Bronchial epithelial cell (primary cell): Measurements from ENCODE around the gene KLC1. TPM values are rescaled to one million over a fixed set of nuclear protein-coding genes. Genes with fewer than 3 reads are reported as not detected.
A peak's percentile ranks its signal among the peaks of the same experiment; 100 is the strongest.

Experiments
- DNase-seq: peaks from one replicate; pipeline ENCODE4 v3.0.0-alpha.2; 2010; ENCODE audit warnings: low read depth
- FAIRE-seq: peaks from 2 replicates; lab custom pipeline; 2011; peaks lifted over from hg19 to GRCh38; lab: Jason Lieb, UNC
- H3K27me3 ChIP-seq: 2 replicates; pipeline ENCODE4 v1.5.1; 2011; ENCODE audit warnings: low read length; ENCODE audit not compliant: control insufficient read depth, insufficient read depth
- H3K36me3 ChIP-seq: 2 replicates; pipeline ENCODE4 v1.5.1; 2011; ENCODE audit warnings: low read length; ENCODE audit not compliant: control insufficient read depth, insufficient read depth
- H3K4me3 ChIP-seq: 2 replicates; pipeline ENCODE4 v1.5.1; 2011; ENCODE audit warnings: mild to moderate bottlenecking, low read depth, low read length, control low read depth
- CTCF ChIP-seq: IDR thresholded peaks from 2 replicates; pipeline ENCODE4 v1.5.1; 2011; ENCODE audit warnings: mild to moderate bottlenecking, moderate library complexity, low read length, control low read depth, inconsistent platforms; ENCODE audit not compliant: insufficient read depth, severe bottlenecking
- total RNA-seq: library from RNA; depleted of rRNA; stranded (reverse); fragments of >200 nt; gene quantifications from 2 replicates; pipeline ENCODE4 v1.2.1, GENCODE V29; 2014

The KLC1 gene
- total RNA-seq, 1 donor from 2014 or later: 249 TPM

GRCh38 chr14:103721334-103722120 is 92.5 kb downstream of the KLC1 start:
- DNase-seq: peak; percentile 80
- no peaks in the 10 kb centered on the region for H3K27me3 ChIP-seq
- FAIRE-seq: no peak
- TF ChIP-seq CTCF: no peak
- peaks cover 15% of the 10 kb centered on the region for H3K36me3 ChIP-seq
- H3K4me3 ChIP-seq: no peak overlapping the region

GRCh38 chr14:103723748-103724081 is 94.7 kb downstream of the KLC1 start:
- H3K27me3 ChIP-seq: no peaks in the 10 kb centered on the region
- H3K36me3 ChIP-seq: peaks cover 21% of the 10 kb centered on the region
- no peak for FAIRE-seq
- no peak for TF ChIP-seq CTCF
- no peak overlapping the region for H3K4me3 ChIP-seq
- no peak for DNase-seq

- Histone ChIP-seq H3K27me3 (no peaks in the 10 kb centered on the region), H3K4me3 (no peak overlapping the region), H3K36me3 (peaks cover 22% of the 10 kb centered on the region)
- DNase-seq (no peak), FAIRE-seq (no peak)
- no peak for TF ChIP-seq CTCF
Measured at GRCh38 chr14:103724116-103724515, 95.1 kb downstream of the KLC1 start.

GRCh38 chr14:103725001-103725682 is 96.1 kb downstream of the KLC1 start:
- no peak for TF ChIP-seq CTCF
- Histone ChIP-seq H3K27me3 (no peaks in the 10 kb centered on the region), H3K36me3 (peaks cover 31% of the 10 kb centered on the region), H3K4me3 (no peak overlapping the region)
- no peak for DNase-seq
- FAIRE-seq: no peak

GRCh38 chr14:103725739-103726395 is 96.9 kb downstream of the KLC1 start:
- TF ChIP-seq CTCF: no peak
- Histone ChIP-seq H3K4me3 (no peak overlapping the region), H3K36me3 (peaks cover 33% of the 10 kb centered on the region), H3K27me3 (no peaks in the 10 kb centered on the region)
- no peak for DNase-seq
- no peak for FAIRE-seq
